Mucosa of descending colon (tissue), 3 donors: Measurements from ENCODE around the gene FRMPD2. TPM values are rescaled to one million over a fixed set of nuclear protein-coding genes. Genes with fewer than 3 reads are reported as not detected.

Experiments
- ATAC-seq: fragments of 200-7000 bp; cut with Tn5 transposase; one replicate; pipeline ENCODE4 v1.9.1; 2020; ENCODE audit warnings: mild to moderate bottlenecking, moderate library complexity
- DNase-seq, 3 donors: peaks; one replicate each; pipeline ENCODE4 v3.0.0-alpha.2; 2020
- H3K36me3 ChIP-seq: fragments of 200-600 bp; one replicate; pipeline ENCODE4 v1.8.0; 2021; ENCODE audit warnings: low read depth, mild to moderate bottlenecking
- H3K4me1 ChIP-seq: fragments of 200-600 bp; one replicate; pipeline ENCODE4 v1.8.0; 2021; ENCODE audit warnings: low read depth, mild to moderate bottlenecking
- H3K4me3 ChIP-seq: fragments of 200-600 bp; one replicate; pipeline ENCODE4 v1.8.0; 2021; ENCODE audit warnings: mild to moderate bottlenecking
- H3K9me3 ChIP-seq: fragments of 200-600 bp; one replicate; pipeline ENCODE4 v1.8.0; 2021; ENCODE audit warnings: mild to moderate bottlenecking
- CTCF ChIP-seq: fragments of 200-600 bp; IDR thresholded peaks from one replicate; pipeline ENCODE4 v1.8.0; 2022; ENCODE audit warnings: antibody characterized with exemption, mild to moderate bottlenecking
- intact Hi-C, 2 donors: fragments of 100-400 bp; cut with DNase I in 1 of 2; cut with micrococcal nuclease in 1 of 2; formaldehyde crosslinking; loops; one replicate each; pipeline versions ENCODE4 v1.11.0 to v1.11.1; 2022; cut with DNase I, micrococcal nuclease
- total RNA-seq, 3 donors: library from RNA; stranded (reverse); fragmentation: NEBNext Ultra II Directional in 2 of 3; extraction: Animal tissue kit (Norgen Biotek cat#: 25700) in 2 of 3; gene quantifications; one replicate each; pipeline versions ENCODE4 v1.2.1 to v1.2.4, GENCODE V29; 2021 to 2023
- donor health status: DM: no; HTN: no; CAD: no; lungs with moderate emphysema.
- donor health status: DM: no; HTN: no; CAD: no.
- donor health status: DM: no; HTN: yes; CAD: no.

FRMPD2 gene
- total RNA-seq, 3 donors from 2014 or later, result 0.35 to 0.73 TPM; not detected in 1

- TF ChIP-seq CTCF, result no peak
- Histone ChIP-seq H3K36me3 (no peaks in the 10 kb centered on the region), H3K4me1 (no peaks in the 10 kb centered on the region), H3K9me3 (no peaks in the 10 kb centered on the region), H3K4me3 (no peak overlapping the region)
- intact Hi-C loops, result no loop called here
- no peak for ATAC-seq
- DNase-seq, result no peak
Observed at GRCh38 chr10:48257407-48257961, 17.0 kb downstream of the FRMPD2 start.

- Histone ChIP-seq H3K9me3 (no peaks in the 10 kb centered on the region), H3K4me1 (no peaks in the 10 kb centered on the region), H3K4me3 (no peak overlapping the region), H3K36me3 (no peaks in the 10 kb centered on the region)
- TF ChIP-seq CTCF, result no peak
- intact Hi-C loops, result no loop called here
- DNase-seq, result no peak
- ATAC-seq, result no peak
Observed at GRCh38 chr10:48255722-48256121, 18.8 kb downstream of the FRMPD2 start.

GRCh38 chr10:48254750-48255512 is 19.6 kb downstream of the FRMPD2 start:
- no peak for TF ChIP-seq CTCF
- no peak for DNase-seq
- intact Hi-C loops, result no loop called here

GRCh38 chr10:48253970-48254657 is 20.4 kb downstream of the FRMPD2 start:
- no peak overlapping the region for H3K4me3 ChIP-seq
- DNase-seq (no peak), ATAC-seq (no peak)
- intact Hi-C loops, result no loop called here
- no peak for TF ChIP-seq CTCF
- no peaks in the 10 kb centered on the region for H3K4me1 ChIP-seq
- no peaks in the 10 kb centered on the region for H3K36me3 ChIP-seq
- no peaks in the 10 kb centered on the region for H3K9me3 ChIP-seq

More at GRCh38 chr10:48254750-48255512, 19.6 kb downstream of the FRMPD2 start:
- H3K4me3 ChIP-seq, result no peak overlapping the region
- H3K4me1 ChIP-seq, result no peaks in the 10 kb centered on the region
- no peaks in the 10 kb centered on the region for H3K9me3 ChIP-seq
- no peaks in the 10 kb centered on the region for H3K36me3 ChIP-seq
- ATAC-seq, result no peak

DNA sequence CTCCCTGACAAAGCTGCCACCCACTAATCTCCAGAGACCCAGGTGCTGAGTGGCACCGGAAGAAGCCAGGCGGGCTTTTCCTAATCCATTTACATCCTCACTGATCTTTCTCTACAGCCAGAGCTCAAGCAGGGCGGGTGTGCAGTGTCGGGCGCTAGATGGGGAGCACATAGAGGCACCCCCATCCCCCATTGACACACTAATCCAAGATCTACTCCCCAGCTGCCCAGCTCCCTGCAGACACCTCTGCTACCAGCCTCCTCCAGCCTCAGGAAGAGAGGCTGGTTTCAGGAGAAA is 22.2 kb downstream of the FRMPD2 start:
- no peak for DNase-seq
- no peaks in the 10 kb centered on the region for H3K4me1 ChIP-seq
- H3K4me3 ChIP-seq, result no peak overlapping the region
- no peaks in the 10 kb centered on the region for H3K36me3 ChIP-seq
- TF ChIP-seq CTCF, result no peak
- no peak for ATAC-seq
- intact Hi-C loops, result no loop called here
- no peaks in the 10 kb centered on the region for H3K9me3 ChIP-seq
